Kidney epithelial cell (primary cell): ENCODE results near the gene PRR5. TPM values are rescaled to one million over a fixed set of nuclear protein-coding genes. Genes with fewer than 3 reads are reported as not detected.

Experiments used
- DNase-seq: peaks from one replicate; pipeline ENCODE4 v3.0.0-alpha.2; 2010; ENCODE audit warnings: low read depth
- H3K27me3 ChIP-seq: 2 replicates; pipeline ENCODE4 v1.6.0; 2011; ENCODE audit warnings: low read length; ENCODE audit not compliant: control insufficient read depth, insufficient read depth
- H3K36me3 ChIP-seq: 2 replicates; pipeline ENCODE4 v1.5.1; 2011; ENCODE audit warnings: low read length; ENCODE audit not compliant: control insufficient read depth, insufficient read depth
- H3K4me3 ChIP-seq: 2 replicates; pipeline ENCODE4 v1.5.1; 2011; ENCODE audit warnings: low read depth, mild to moderate bottlenecking, control low read depth, low read length
- CTCF ChIP-seq: IDR thresholded peaks from 2 replicates; pipeline ENCODE4 v1.5.1; 2011; ENCODE audit warnings: mild to moderate bottlenecking, moderate library complexity, low read length, control low read depth, inconsistent platforms; ENCODE audit not compliant: insufficient read depth, poor library complexity, severe bottlenecking
- total RNA-seq: library from RNA; depleted of rRNA; stranded (reverse); fragments of >200 nt; gene quantifications from 2 replicates; pipeline ENCODE4 v1.2.3, GENCODE V29; 2015

Gene PRR5
- total RNA-seq, 1 donor from 2014 or later: 14.3 TPM

DNA sequence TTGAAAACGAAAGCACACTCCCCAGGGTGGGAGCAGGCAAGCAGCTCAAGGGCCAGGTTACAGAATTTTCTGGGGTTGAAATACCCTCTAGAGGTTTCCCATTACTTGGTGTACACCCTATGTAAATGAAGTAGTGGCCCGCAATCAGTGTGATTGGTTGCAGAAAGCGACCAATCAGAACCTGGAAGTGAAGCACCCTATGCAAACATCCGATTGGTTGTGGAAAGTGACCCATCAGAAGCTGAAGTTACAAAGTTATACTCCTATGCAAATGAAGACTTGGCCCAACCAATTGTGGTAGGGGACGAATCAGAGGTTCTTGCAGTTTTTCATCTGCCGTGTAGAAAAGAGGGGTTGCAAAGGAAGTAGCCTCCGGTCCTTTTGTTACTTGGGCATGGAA lies 19.2 kb downstream of the PRR5 start:
- Histone ChIP-seq H3K36me3 (no peaks in the 10 kb centered on the region), H3K27me3 (no peaks in the 10 kb centered on the region), H3K4me3 (no peak overlapping the region)
- DNase-seq: no peak
- TF ChIP-seq CTCF: no peak

DNA sequence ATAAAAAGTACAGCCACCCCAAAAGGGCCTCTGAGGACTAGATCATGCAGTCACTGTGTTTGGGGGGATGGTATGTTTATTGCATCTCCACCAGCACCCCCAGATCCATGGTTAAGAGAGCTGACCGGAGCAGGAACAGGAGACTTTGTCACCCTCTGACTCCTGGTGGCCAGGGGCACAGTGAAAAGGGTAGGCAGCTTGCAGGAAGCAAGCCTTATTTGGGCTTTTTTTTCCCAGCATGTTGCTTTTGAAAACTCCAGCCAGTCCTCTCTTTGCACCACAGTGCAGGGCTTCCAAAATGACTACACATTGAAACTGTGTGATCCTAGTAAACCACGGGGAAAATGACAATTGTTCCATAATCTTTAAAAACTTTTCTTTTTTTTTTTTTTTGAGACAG lies 20.6 kb downstream of the PRR5 start:
- DNase-seq: no peak
- Histone ChIP-seq H3K36me3 (no peaks in the 10 kb centered on the region), H3K27me3 (no peaks in the 10 kb centered on the region), H3K4me3 (no peak overlapping the region)
- TF ChIP-seq CTCF: no peak

GRCh38 chr22:44723801-44724200 lies 21.8 kb downstream of the PRR5 start:
- DNase-seq: no peak
- Histone ChIP-seq H3K4me3 (no peak overlapping the region), H3K36me3 (no peaks in the 10 kb centered on the region), H3K27me3 (no peaks in the 10 kb centered on the region)
- TF ChIP-seq CTCF: no peak

GRCh38 chr22:44724416-44724815 lies 22.4 kb downstream of the PRR5 start:
- no peak overlapping the region for H3K4me3 ChIP-seq
- no peak for DNase-seq
- H3K27me3 ChIP-seq: no peaks in the 10 kb centered on the region
- no peak for TF ChIP-seq CTCF
- H3K36me3 ChIP-seq: no peaks in the 10 kb centered on the region

GRCh38 chr22:44724859-44725258 lies 22.9 kb downstream of the PRR5 start:
- H3K4me3 ChIP-seq: no peak overlapping the region
- H3K27me3 ChIP-seq: no peaks in the 10 kb centered on the region

More at GRCh38 chr22:44724859-44725258, 22.9 kb downstream of the PRR5 start:
- no peak for TF ChIP-seq CTCF
- no peak for DNase-seq
- no peaks in the 10 kb centered on the region for H3K36me3 ChIP-seq
